Peyer's patch (tissue), 4 donors: ENCODE results near the gene TRRAP.
A peak's percentile ranks its signal among the peaks of the same experiment; 100 is the strongest.

Source experiments
- POLR2A ChIP-seq, 2 donors: fragments of 450-650 bp; IDR thresholded peaks; one replicate each; pipeline ENCODE4 v1.5.1; 2017; ENCODE audit warnings: antibody characterized with exemption in 2 of 2, mild to moderate bottlenecking in 2 of 2, moderate library complexity in 2 of 2
- TF ChIP-seq, protein P1 (sequence below), 6 experiments: fragments of 450-650 bp in 4 of 6; fragments of 200-600 bp in 2 of 6; sonication (generic) in 1 of 6; IDR thresholded peaks; one replicate each; pipeline ENCODE4 v1.5.1; 2017 to 2019; ENCODE audit warnings: antibody characterized with exemption in 6 of 6, mild to moderate bottlenecking in 3 of 6, moderate library complexity in 1 of 6

DNA sequence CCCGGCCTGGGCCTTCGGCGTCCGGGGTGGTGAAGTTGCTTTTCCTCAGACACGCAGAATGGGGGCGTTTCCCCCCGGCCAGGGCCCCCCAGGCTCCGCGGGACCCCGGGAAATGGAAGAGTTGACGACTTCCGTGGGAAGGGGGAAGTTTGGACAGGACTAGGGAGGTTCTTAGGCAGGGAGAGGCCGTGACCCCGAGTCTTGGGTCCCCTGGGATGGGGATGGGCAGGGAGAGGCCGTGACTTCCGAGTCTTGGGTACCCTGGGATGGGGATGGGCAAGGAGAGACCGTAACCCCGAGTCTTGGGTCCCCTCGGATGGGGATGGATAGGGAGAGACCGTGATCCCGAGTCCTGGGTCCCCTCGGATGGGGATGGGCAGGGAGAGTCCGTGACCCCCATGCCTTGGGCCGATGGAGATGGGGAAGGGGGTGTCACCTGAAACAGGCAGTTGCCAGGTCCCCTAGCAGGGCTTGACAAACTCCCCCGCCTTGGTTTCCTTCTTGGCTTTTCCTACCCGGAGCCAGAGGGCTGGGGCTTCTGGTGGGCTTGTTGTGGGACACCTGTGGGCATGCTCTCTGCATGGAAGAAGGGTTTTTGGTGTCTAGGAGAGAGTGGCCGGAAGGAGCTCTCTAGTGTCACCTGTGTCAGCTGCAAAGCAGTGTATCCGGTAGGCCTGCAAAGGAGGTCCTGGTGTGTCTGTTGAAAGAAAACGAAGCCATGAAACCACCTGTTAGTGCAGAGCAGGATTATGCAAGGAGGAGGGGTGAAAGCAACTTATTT lies 1.1 kb downstream of the TRRAP start:
- TF ChIP-seq, protein P1, sequence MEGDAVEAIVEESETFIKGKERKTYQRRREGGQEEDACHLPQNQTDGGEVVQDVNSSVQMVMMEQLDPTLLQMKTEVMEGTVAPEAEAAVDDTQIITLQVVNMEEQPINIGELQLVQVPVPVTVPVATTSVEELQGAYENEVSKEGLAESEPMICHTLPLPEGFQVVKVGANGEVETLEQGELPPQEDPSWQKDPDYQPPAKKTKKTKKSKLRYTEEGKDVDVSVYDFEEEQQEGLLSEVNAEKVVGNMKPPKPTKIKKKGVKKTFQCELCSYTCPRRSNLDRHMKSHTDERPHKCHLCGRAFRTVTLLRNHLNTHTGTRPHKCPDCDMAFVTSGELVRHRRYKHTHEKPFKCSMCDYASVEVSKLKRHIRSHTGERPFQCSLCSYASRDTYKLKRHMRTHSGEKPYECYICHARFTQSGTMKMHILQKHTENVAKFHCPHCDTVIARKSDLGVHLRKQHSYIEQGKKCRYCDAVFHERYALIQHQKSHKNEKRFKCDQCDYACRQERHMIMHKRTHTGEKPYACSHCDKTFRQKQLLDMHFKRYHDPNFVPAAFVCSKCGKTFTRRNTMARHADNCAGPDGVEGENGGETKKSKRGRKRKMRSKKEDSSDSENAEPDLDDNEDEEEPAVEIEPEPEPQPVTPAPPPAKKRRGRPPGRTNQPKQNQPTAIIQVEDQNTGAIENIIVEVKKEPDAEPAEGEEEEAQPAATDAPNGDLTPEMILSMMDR (IDR thresholded peaks at IDR 0.05), result peak in 3 of 6 experiments; percentile 24 to 37 (median 36)
- no peak for TF ChIP-seq POLR2A (IDR thresholded peaks at IDR 0.05)
